ENCODE measurements around the gene THRB.

THRB gene

DNA sequence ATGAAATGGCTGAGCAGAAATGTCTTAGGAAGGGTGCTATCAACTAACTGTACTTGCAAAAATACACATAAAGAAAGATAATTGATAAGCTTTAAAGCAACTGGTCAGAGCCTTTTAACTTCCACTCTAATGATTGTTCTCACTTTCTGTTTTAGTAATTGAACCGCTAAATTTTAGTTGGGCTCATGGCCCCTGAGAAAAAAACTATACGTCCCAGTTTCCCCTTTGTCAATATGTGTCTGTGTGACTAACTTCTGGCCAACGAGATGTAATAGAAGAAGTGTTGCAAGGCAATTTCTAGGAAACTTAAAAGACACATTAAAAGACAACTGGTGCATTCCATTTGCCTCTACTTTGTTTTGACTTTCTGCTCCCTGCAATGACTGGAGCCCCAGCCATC is 325.7 kb downstream of the THRB start:
- H3K27ac ChIP-seq, result no peak overlapping the region
- H3K4me3 ChIP-seq, result no peak overlapping the region
- H3K36me3 ChIP-seq (ENCODE audit: insufficient read depth, low read length), result no peaks in the 10 kb centered on the region
- H3K9me3 ChIP-seq (ENCODE audit: low read depth, low read length), result no peaks in the 10 kb centered on the region
- H3K9ac ChIP-seq (ENCODE audit: insufficient read length), result no peak overlapping the region
- no peak for DNase-seq (ENCODE audit: low read depth, low spot score)
- no peak for TF ChIP-seq POLR2AphosphoS5 (IDR thresholded peaks at IDR 0.05; ENCODE audit: borderline replicate concordance, low read depth, low read length)
- no peak for TF ChIP-seq EZH2 (IDR thresholded peaks at IDR 0.05)
- no peak for TF ChIP-seq FOXP2 (optimal IDR thresholded peaks at IDR 0.05; ENCODE audit: control extremely low read depth, extremely low read length, insufficient read depth)

DNA sequence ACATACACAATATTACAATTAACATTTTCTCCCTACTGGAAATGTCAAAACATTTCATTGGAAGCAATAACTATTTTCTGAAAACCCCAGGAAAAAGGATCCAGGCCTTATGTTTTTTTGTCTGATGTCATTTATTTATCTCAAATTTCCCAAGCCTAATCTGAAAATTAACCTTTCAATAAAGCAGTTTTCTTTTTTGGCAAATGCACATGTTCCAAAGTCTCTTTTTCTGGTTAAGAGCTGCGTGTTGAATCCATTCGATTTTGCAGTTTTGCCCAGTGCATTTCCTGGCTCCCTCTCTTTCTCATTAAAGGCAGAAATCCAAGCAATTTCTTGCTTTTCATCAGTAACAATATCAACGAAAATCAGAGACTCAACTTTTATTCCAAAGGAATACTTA is 327.2 kb downstream of the THRB start:
- TF ChIP-seq POLR2AphosphoS5 (IDR thresholded peaks at IDR 0.05; ENCODE audit: borderline replicate concordance, low read depth, low read length) (no peak), FOXP2 (optimal IDR thresholded peaks at IDR 0.05; ENCODE audit: control extremely low read depth, extremely low read length, insufficient read depth) (no peak), EZH2 (IDR thresholded peaks at IDR 0.05) (no peak)
- H3K36me3 ChIP-seq (ENCODE audit: insufficient read depth, low read length), result no peaks in the 10 kb centered on the region
- no peak overlapping the region for H3K9ac ChIP-seq (ENCODE audit: insufficient read length)
- DNase-seq (ENCODE audit: low read depth, low spot score), result no peak
- no peaks in the 10 kb centered on the region for H3K9me3 ChIP-seq (ENCODE audit: low read depth, low read length)
- no peak overlapping the region for H3K4me3 ChIP-seq
- no peak overlapping the region for H3K27ac ChIP-seq

DNA sequence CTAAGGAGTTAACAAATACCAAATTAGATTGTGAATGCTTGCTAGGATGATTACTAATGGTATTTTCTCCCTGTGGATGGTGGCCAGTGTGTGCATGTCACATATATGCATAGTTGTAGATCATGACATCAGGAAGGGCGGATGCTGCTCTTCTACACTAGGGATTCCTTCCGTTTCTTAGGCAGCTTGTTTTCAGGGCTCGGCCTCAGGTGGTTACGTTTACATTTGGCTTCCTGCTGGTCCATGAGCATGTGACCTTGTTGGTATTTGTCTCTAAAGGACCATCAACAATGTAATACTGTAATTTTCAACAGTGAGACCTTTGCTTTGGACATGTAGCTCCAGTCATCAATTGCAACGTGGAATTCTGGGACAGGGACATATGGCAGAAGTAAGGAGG is 328.1 kb downstream of the THRB start:
- no peak for DNase-seq (ENCODE audit: low read depth, low spot score)
- Histone ChIP-seq H3K36me3 (ENCODE audit: insufficient read depth, low read length) (no peaks in the 10 kb centered on the region), H3K27ac (no peak overlapping the region), H3K9me3 (ENCODE audit: low read depth, low read length) (no peaks in the 10 kb centered on the region), H3K9ac (ENCODE audit: insufficient read length) (no peak overlapping the region), H3K4me3 (no peak overlapping the region)
- TF ChIP-seq POLR2AphosphoS5 (IDR thresholded peaks at IDR 0.05; ENCODE audit: borderline replicate concordance, low read depth, low read length) (no peak), FOXP2 (optimal IDR thresholded peaks at IDR 0.05; ENCODE audit: control extremely low read depth, extremely low read length, insufficient read depth) (no peak)

DNA sequence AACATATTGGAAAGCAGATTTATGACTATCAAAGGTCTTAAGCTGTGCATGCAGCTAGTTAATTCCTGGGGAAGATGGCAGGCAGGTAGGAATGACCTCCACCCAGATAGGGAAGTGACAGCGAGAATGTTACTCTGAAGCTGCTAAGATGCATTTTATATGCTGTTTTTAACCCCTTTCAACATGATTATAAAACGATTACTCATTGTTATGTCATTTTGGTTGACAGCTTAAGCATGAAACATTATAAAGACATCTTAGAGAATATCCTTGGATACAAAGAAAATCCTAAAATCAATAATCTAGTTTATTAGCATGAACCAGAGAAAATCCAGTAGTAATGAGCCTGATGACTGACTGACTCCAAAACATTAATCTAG is 329.1 kb downstream of the THRB start:
- Histone ChIP-seq H3K9me3 (ENCODE audit: low read depth, low read length) (no peaks in the 10 kb centered on the region), H3K27ac (no peak overlapping the region), H3K4me3 (no peak overlapping the region), H3K36me3 (ENCODE audit: insufficient read depth, low read length) (no peaks in the 10 kb centered on the region), H3K9ac (ENCODE audit: insufficient read length) (no peak overlapping the region)
- DNase-seq (ENCODE audit: low read depth, low spot score), result no peak
- TF ChIP-seq POLR2AphosphoS5 (IDR thresholded peaks at IDR 0.05; ENCODE audit: borderline replicate concordance, low read depth, low read length) (no peak), EZH2 (IDR thresholded peaks at IDR 0.05) (no peak), FOXP2 (optimal IDR thresholded peaks at IDR 0.05; ENCODE audit: control extremely low read depth, extremely low read length, insufficient read depth) (no peak)

DNA sequence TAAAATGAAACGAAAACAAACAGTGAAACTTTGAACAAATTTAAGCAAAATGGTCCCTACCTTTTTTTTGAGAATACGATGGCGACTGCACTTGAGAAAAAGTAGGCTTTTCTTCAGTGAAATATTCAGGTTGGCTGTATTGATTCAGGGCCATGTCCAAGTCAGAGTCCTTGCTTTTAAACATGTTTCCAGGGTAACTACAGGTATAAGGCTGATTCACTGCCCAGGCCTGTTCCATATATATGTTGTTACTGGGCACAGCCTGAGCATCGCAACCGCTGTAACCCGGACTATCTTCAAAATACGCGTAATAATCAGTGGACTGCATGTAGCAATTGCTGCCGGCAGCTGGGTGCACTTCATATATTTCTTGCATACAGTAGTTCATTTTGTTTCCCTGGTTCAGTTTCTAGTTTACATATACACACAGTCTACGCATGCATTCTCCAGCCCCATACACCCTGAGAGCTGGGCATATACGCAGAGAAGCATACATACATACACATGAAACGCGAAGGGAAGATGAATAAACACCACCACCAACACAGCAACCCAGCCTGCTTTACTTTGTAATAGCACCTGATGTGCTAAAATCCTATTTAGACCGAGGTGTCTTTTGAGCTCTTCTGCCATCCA is 329.6 kb downstream of the THRB start:
- DNase-seq (ENCODE audit: low read depth, low spot score), result no peak
- TF ChIP-seq EZH2 (IDR thresholded peaks at IDR 0.05), result no peak
- TF ChIP-seq POLR2AphosphoS5 (IDR thresholded peaks at IDR 0.05; ENCODE audit: borderline replicate concordance, low read depth, low read length), result no peak
- no peak for TF ChIP-seq FOXP2 (optimal IDR thresholded peaks at IDR 0.05; ENCODE audit: control extremely low read depth, extremely low read length, insufficient read depth)
- Histone ChIP-seq H3K4me3 (no peak overlapping the region), H3K27ac (no peak overlapping the region), H3K9ac (ENCODE audit: insufficient read length) (no peak overlapping the region), H3K36me3 (ENCODE audit: insufficient read depth, low read length) (no peaks in the 10 kb centered on the region), H3K9me3 (ENCODE audit: low read depth, low read length) (no peaks in the 10 kb centered on the region)

DNA sequence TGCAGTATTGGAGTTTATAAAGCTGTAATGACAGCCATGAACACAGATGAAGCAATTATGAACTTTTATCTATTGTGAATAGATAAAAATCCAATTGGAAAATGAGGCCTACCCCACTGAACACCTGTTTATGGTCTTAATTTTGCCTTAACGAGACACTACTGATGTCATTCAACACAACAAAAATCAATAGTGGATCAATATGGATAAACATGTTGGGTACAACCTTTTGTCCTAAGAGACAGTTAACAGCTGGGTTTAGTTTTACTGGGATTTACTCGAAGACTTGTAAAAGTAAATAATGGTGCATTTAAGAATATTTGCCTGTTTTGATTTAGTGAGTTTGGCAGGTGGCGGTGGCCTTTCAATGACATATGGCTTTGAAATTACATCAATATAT is 331.7 kb downstream of the THRB start:
- H3K27ac ChIP-seq, result no peak overlapping the region
- no peak for TF ChIP-seq EZH2 (IDR thresholded peaks at IDR 0.05)
- TF ChIP-seq FOXP2 (optimal IDR thresholded peaks at IDR 0.05; ENCODE audit: control extremely low read depth, extremely low read length, insufficient read depth), result no peak
- no peak for TF ChIP-seq POLR2AphosphoS5 (IDR thresholded peaks at IDR 0.05; ENCODE audit: borderline replicate concordance, low read depth, low read length)
- no peak overlapping the region for H3K9ac ChIP-seq (ENCODE audit: insufficient read length)
- no peaks in the 10 kb centered on the region for H3K9me3 ChIP-seq (ENCODE audit: low read depth, low read length)
- no peaks in the 10 kb centered on the region for H3K36me3 ChIP-seq (ENCODE audit: insufficient read depth, low read length)
- H3K4me3 ChIP-seq, result no peak overlapping the region
- DNase-seq (ENCODE audit: low read depth, low spot score), result no peak

DNA sequence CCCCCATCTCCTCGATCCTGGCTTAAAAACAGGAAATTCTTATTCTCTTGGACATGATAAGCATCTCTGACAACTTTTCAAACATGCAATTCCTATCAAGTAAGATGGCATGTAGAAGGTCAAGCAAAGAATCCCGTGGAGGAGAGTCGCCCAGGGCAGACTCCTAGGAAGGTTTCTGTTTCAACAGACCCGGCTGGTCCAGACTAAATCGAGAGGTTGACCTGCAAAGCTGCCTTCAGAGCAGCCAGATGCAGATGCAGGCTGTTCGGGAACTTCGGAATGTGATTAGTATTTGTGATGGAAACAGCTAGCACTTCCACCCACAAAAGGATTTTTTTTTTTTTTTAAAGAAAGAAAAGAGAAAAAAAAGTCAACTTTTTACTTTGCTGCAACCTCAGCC is 332.8 kb downstream of the THRB start:
- TF ChIP-seq POLR2AphosphoS5 (IDR thresholded peaks at IDR 0.05; ENCODE audit: borderline replicate concordance, low read depth, low read length) (no peak), EZH2 (IDR thresholded peaks at IDR 0.05) (no peak), FOXP2 (optimal IDR thresholded peaks at IDR 0.05; ENCODE audit: control extremely low read depth, extremely low read length, insufficient read depth) (no peak)
- Histone ChIP-seq H3K36me3 (ENCODE audit: insufficient read depth, low read length) (no peaks in the 10 kb centered on the region), H3K9me3 (ENCODE audit: low read depth, low read length) (no peaks in the 10 kb centered on the region), H3K27ac (no peak overlapping the region), H3K9ac (ENCODE audit: insufficient read length) (no peak overlapping the region), H3K4me3 (no peak overlapping the region)
- no peak for DNase-seq (ENCODE audit: low read depth, low spot score)

DNA sequence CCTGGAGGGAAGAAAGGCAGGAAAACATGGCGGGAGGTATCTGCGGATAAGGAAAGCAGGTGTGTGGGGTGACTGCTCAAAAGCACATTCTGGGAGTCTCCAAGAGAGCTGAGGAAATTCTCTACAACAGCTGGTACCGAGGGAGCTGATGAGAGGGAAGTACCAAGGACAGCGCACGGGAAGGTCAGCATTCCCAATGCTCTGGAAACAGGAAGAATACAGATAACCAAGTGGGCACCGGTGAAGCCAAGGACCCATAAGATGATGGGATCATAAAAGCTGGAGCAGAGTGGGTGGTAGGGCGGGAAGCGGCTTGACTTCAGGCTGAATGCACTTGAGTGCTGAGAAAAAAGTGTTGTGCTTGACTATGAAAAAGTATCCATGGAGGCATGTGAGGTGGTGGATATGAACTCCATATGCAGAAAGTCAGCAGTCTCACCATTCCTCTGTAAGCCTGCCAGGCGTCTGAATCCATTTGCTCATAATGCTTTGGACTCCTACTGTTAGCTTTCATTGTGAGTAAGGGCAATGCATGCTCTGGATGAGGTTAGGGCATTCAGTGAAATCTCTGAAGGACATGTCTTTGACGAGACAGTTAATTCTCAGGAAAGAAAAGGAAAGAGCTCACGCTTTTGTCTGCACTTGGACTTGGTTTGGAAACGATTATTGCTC is 334.1 kb downstream of the THRB start:
- DNase-seq (ENCODE audit: low read depth, low spot score), result no peak
- H3K9ac ChIP-seq (ENCODE audit: insufficient read length), result no peak overlapping the region
- no peak overlapping the region for H3K27ac ChIP-seq
- H3K4me3 ChIP-seq, result no peak overlapping the region
- no peak for TF ChIP-seq FOXP2 (optimal IDR thresholded peaks at IDR 0.05; ENCODE audit: control extremely low read depth, extremely low read length, insufficient read depth)
- TF ChIP-seq POLR2AphosphoS5 (IDR thresholded peaks at IDR 0.05; ENCODE audit: borderline replicate concordance, low read depth, low read length), result no peak
- TF ChIP-seq EZH2 (IDR thresholded peaks at IDR 0.05), result no peak
- no peaks in the 10 kb centered on the region for H3K9me3 ChIP-seq (ENCODE audit: low read depth, low read length)
- no peaks in the 10 kb centered on the region for H3K36me3 ChIP-seq (ENCODE audit: insufficient read depth, low read length)
